GM18951 (cell line): ENCODE results near the gene AGBL3.
"Not testable (repeated sequence)": the region's sequence is repeated elsewhere in the genome, so short reads cannot be mapped to it uniquely, and the experiment has no call there.

Experiments used
- POLR2A ChIP-seq: IDR thresholded peaks from 4 replicates; pipeline ENCODE4 v1.6.1; 2011; ENCODE audit warnings: mild to moderate bottlenecking; ENCODE audit not compliant: insufficient read length, insufficient read depth; ENCODE audit errors: extremely low read depth
- in situ Hi-C: fragments of 300-500 bp; cut with MboI; formaldehyde crosslinking; loops from one replicate; pipeline ENCODE4 v1.12.0; 2022; ENCODE audit warnings: low sequenced_read_pairs, mixed read lengths, inconsistent platforms; ENCODE audit not compliant: unreplicated experiment

AGBL3 gene

DNA sequence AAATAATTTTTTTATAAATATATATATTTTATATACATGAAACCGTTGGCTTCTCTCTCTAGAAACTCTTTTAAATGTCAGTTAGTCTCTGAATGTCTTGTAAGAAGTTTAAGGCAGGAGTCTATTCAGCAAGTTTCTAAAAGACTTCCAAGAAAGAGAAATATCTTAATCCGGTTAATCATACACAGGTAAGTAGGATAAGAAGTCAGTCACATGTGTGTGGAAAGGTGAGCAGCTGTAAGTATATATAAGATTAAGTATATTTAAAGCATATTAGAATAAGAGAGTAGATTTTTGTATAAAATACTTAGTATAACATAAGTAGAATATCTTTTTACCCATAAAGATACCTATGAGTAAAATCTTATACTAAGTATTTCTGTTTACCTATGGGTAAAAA lies 48.9 kb downstream of the AGBL3 start:
- TF ChIP-seq POLR2A, result no peak
- in situ Hi-C loops, result no loop called here

GRCh38 chr7:135067017-135067416 lies 80.7 kb downstream of the AGBL3 start:
- in situ Hi-C loops, result not testable (repeated sequence)

DNA sequence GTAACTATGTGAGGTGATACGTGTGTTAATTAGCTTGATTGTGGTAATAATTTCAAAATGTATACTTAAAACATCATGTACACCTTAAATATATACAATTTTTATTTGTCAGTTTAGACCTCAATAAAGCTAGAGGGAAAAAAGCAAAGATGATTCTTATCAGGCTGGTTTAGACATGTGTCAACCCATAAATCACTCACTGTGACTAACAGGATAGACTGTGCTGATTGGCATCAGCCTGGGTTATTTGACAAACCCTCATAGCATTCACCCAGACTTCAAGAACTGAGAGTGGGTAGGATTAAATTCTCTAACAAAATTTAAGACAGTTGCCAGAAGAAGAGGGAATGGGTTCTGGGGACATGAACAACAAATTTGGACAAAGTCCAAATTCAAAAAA lies 87.8 kb downstream of the AGBL3 start:
- in situ Hi-C loops, result no loop called here
- no peak for TF ChIP-seq POLR2A

GRCh38 chr7:135074531-135074930 lies 88.2 kb downstream of the AGBL3 start:
- in situ Hi-C loops, result no loop called here
- TF ChIP-seq POLR2A, result no peak

GRCh38 chr7:135075716-135076115 lies 89.4 kb downstream of the AGBL3 start:
- TF ChIP-seq POLR2A, result no peak
- in situ Hi-C loops, result no loop called here

GRCh38 chr7:135076882-135077281 lies 90.6 kb downstream of the AGBL3 start:
- TF ChIP-seq POLR2A, result no peak
- in situ Hi-C loops, result no loop called here

DNA sequence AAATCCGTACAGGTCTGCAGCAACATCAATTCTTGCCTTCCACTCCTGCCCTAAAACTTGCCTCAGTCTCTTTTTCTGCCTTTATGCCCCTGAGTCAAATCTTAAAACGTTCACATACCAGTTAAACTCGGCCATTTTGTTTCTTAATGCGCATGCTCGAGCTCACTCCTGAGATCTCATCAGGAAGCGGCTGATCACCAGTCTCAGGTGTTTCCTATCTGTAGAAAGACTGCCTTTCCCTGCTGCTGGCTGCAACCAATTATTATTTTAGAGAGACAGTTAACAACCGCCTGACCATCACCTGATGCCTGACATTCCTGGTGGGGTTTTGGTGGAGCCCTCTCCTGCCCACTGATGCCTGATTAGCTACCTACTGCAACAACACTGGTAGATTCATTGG lies 91.3 kb downstream of the AGBL3 start:
- in situ Hi-C loops, result no loop called here
- TF ChIP-seq POLR2A, result no peak

- no peak for TF ChIP-seq POLR2A
- in situ Hi-C loops, result no loop called here
Measured at GRCh38 chr7:135078051-135078450, 91.7 kb downstream of the AGBL3 start.

GRCh38 chr7:135079068-135079467 lies 92.8 kb downstream of the AGBL3 start:
- in situ Hi-C loops, result no loop called here

DNA sequence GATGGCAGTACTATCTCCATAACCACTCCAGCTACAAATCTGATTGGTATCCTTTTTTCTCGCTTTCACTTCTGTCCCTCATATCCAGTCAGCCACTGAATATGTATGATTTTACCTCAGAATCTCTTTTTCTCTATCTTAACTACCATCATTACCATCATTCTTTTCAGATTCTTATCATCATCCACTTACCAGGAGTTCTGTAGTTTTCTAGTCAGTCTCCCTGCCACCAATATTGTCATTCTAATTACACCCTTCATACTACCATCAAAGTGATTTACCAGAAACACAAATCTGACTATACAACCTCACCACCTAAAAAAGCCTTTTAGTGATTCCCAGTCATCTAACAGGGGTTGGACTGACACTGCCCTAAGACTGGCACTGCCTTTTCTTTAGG lies 96.7 kb downstream of the AGBL3 start:
- in situ Hi-C loops, result no loop called here
- TF ChIP-seq POLR2A, result no peak

More at GRCh38 chr7:135079068-135079467, 92.8 kb downstream of the AGBL3 start:
- no peak for TF ChIP-seq POLR2A

- TF ChIP-seq POLR2A, result no peak
- in situ Hi-C loops, result no loop called here
Measured at GRCh38 chr7:135088566-135088965, 102.3 kb downstream of the AGBL3 start.

- in situ Hi-C loops, result no loop called here
- no peak for TF ChIP-seq POLR2A
Measured at GRCh38 chr7:135091717-135092116, 105.4 kb downstream of the AGBL3 start.

- TF ChIP-seq POLR2A, result no peak
- in situ Hi-C loops, result no loop called here
Measured at GRCh38 chr7:135094472-135095237, 108.3 kb downstream of the AGBL3 start.

- in situ Hi-C loops, result no loop called here
- TF ChIP-seq POLR2A, result no peak
Measured at GRCh38 chr7:135095450-135095849, 109.1 kb downstream of the AGBL3 start.

DNA sequence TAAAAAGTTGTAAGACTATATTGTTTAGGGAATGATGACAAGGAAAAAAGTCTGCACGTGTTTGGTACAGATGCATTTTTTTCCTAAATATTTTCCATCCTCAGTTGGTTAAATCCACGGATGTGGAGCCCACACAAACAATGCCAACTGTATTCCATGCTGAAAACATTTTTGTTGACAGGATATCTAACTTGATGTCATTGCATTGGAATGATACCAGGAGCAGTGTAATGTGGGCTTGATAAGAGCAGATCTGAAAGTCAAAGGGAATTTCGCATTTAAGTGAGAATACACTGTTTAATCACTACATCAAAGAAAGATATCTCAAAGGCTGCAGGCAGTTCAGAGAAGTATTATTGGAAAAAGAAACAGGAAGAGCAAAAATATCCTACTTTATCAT lies 112.1 kb downstream of the AGBL3 start:
- TF ChIP-seq POLR2A, result no peak

More for the DNA sequence above, 112.1 kb downstream of the AGBL3 start:
- in situ Hi-C loops, result no loop called here
